ENCODE measurements around the gene MSH4.

DNA sequence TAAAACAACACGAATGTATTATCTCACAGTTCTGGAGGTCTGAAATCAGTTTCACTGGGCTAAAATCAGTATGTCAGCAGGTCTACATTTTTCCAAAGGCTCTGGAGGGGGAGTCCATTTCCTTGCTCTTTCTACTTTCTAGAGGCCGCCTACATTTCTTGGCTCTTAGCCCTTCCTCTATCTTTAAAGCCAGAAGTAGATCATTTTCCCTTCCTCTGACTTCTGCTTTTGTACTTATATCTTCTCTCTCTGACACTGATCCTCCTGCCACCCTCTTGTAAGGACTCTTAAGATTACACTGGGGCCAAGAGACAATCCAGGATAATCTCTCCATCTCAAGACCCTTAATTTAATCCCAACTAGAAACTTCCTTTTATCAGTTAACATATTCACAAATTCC is 41.4 kb downstream of the MSH4 start:
- TF ChIP-seq POLR2A (IDR thresholded peaks at IDR 0.05; ENCODE audit: low read length) = no peak
- no peak for TF ChIP-seq GATA1 (IDR thresholded peaks at IDR 0.05; ENCODE audit: low read depth, low read length)

Measured in erythroblast (primary cell).